ENCODE measurements around the gene PRSS50.

Gene PRSS50

DNA sequence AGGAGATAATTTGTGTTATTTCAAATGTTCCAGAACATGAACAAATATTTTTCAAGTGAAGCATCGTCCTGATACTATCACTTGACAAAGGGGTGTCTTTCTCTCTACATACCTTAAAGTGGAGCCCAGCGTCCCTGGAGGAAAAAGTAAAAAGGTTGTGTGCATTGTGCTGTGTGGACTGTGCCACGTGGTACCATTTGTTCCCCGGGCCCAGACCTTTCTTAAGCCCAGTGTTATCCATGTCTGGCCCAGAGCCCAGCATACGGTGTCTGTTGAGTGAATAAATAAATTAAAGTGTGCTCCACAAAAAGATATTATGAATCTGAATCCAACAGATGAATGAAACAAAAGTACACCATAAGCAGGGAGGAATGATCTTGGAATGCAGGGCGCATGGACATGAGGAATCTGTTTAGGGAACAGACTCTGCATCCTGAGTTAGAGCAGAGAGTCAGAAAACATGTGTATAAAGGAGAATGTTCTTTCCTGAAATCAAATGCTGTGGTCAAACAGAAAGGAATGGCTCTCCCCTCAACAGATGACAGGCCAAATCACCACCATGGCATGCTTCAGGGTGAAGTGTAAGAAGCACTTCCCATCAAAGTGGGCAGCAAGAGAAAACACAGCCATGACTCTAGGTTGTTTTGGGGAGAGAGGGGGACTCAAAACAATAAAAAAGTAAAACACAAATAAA lies 8.1 kb upstream of the PRSS50 start:
- DNase-seq (ENCODE audit: low read depth, low spot score) = no peak

DNA sequence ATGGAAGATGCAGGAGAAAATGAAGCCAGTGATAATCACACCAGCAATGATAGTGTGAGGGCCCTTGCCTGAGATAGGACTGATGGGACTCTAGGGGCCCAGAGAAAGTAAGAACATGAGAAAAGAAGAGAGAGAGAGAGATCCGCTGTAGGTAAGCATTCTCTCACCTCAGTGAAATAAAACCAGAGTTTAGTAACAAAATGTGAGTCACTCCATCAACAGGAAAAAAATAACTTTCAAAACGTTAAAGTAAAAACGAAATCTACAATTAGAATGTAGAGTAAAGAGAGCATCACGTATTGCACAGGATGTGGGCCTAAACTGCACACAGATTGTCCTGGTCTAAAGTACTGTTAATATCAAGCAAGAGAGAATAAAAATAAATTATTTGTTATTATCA lies 6.8 kb upstream of the PRSS50 start:
- no peak for DNase-seq (ENCODE audit: low read depth, low spot score)

DNA sequence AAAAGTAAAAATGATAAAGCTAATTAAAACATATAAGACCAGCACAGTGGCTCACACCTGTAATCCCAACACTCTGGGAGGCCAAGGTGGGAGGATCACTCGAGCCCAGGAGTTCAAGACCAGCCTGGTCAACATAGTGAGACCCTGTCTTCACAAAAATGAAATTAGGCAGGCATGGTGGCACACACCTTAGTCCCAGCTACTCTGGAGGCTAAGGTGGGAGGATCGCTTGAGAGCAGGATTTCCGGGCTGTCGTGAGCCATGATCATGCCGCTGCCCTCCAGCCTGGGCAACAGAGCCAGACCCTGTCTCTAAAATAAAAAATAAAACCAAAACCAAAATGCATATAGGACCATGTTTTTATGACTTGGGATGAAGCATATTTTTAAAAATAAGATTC lies 4.8 kb upstream of the PRSS50 start:
- DNase-seq (ENCODE audit: low read depth, low spot score) = no peak

DNA sequence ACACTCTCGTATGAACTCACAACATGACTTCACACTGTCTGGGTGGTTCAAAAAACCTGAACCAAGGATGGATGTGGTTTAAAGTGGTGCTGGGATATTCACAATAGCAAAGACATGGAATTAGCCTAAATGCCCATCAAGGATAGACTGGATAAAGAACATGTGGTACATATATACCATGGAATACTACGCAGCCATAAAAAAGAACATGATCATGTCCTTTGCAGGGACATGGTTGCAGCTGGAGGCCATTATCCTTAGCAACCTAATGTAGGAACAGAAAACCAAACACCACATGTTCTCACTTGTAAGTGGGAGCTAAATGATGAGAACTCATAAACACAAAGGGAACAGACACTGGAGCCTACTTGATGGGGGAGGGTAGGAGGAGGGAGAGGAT lies 3.3 kb upstream of the PRSS50 start:
- no peak for DNase-seq (ENCODE audit: low read depth, low spot score)

DNA sequence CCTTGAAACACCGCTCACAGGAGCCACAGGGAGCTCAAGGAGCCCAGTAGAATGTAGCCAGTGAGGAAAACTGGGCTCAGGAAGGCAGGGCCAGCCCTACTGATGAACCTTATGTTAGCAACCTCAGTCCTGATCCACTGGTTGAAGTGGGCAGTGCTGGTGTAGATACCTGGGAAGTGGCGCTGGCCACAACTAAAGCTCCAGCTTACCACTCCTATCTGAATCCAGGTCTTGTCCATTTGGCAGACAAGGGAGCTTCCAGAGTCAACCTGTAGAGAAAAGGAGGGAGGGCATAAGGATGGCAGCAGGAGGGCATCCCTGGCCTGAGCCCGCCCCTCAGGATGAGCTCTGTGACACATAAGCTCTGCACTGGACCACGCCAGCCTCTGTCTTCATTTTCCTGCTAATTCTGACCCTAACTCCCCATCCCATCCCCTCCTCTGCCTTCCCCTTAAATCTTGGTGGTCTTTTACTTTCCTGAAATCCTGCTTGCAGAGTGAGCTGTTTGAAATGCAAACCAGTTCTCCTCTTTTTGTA lies 2.1 kb upstream of the PRSS50 start:
- no peak for DNase-seq (ENCODE audit: low read depth, low spot score)

DNA sequence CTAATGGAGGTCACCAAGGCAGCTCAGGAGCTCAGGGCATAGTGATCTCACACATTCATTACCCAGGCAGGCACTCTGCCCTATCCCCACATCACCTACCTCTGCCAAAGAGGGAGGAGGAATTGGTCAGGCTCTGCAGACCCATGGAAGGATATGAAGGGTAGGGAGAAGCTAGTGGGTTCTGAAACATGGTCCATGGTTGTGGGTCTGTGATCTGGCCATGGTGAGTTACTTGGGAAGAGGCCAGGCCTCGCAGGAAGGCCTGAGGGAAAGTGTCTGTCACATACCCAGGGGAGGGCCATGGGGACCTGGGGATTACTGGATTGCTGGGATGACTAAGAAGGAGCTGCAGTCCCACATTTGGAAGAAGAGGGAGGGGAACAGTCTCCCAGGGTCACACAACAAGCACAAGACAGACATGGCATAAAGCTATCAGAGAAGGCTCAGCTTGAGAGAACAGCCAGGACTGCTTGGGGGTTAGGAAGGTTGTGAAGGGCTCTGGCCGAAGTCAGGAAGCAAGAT lies 1.4 kb upstream of the PRSS50 start:
- no peak for DNase-seq (ENCODE audit: low read depth, low spot score)

DNA sequence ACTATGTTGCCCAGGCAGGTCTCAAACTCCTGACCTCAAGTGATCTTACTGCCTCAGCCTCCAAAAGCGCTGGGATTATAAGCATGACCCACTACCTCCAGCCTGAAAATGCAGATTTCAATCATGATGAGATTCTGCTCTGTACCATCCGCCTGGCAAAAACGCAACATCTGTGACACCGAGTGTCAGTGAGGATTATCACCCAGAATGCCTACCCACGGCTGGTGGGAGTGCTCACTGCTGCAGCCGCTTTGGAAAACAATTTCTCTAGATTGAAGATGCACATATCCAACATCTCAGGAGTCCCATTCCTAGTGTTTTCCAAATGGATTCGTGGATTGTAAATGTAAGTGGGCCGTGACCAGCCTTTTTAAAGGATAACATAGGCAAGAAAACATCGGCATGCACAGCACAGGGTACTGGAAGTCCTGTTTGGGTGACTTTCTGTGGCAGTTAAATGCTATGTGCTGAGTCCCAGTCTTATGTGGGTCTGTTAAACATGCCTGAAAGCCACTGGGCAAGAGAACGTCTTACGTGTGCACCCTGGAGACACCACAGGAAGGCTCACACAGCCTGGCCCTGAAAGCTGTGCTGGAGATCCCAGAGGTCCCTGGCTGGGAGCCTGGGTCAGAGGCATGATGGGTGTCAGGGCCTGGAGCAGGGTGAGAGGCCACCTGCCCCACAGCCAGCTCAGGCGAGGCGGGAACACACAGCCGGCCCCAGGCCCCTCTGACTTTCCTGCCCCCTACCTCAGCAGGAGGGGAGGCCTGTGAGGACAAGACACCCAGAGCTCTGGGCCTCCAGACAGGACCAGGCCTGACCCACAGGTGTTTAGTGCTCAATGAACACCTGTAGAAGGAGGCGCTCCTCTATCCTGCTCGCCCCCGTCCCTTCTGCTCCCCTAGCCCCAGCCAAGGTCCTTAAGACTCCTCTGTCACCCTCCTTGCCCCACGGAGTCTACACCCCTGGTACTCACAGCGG lies 918 bp downstream of the PRSS50 start:
- no peak for DNase-seq (ENCODE audit: low read depth, low spot score)

DNA sequence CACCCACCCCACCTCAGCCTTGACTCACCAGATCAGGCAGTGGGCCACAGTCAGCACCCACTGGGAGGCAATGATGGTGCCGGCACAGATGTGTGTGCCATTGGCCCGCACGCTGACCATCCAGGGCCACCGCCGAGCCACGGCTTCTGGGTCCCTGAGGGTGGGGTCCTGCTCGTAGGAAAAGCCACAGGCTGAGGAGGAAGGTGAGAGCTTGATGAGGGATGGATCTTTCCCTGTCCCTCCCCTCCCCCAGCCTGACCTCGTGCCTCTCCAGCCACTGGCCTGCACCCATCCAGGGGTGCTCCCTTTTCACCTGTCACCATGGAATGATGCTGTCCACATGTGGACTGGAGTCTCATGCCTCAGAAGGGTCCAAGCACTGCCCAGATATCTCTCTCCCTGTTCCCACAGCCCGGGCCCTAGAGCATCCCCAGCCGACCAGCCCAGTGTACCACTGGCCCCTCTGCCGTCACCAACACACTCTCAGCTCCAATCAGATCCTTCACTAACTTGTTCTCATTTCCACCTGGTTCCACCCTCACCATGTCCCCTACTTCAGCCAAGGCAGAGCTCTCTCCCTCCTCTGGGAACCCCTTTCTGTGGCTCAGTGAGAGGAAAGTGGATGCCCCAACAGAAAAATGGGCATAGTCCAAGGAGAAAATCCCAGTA lies 2.0 kb downstream of the PRSS50 start:
- no peak for DNase-seq (ENCODE audit: low read depth, low spot score)

DNA sequence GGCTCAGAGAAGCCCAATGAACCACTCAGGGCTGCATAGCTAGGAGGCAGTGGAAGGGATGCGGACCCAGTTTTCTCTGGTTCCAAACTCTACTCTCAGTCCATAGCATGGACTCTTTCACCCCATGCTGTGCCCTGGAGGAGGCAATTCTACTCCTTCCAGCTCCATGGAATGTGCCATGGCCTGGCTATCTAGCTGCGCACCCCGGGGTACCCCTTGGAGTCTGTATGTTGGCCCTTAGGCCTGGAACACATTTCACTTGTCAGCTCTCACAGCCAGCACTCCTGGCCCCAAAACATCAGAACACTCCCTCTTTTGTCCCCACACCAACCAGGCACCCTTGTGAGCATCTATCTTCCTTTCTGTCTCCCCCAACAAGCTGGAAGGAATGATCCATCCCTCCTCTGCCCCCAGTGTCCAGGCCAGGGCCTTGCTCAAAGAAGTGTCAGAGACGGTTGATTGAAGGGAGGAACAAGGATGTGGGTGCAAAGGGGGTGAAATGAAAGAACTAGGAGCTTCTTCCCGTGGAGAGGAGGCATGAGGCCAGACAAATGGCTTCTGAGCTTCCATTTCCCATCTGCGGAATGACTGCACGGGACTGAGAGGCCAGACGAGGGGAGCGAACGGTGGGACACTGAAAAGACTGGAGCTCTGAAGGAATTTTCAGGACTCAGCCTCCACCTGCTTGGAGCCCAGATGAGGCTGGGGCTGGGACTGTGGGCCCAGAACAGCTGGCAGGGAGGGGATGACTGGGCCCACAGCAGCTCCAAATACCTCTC lies 2.8 kb downstream of the PRSS50 start:
- DNase-seq (ENCODE audit: low read depth, low spot score) = no peak

DNA sequence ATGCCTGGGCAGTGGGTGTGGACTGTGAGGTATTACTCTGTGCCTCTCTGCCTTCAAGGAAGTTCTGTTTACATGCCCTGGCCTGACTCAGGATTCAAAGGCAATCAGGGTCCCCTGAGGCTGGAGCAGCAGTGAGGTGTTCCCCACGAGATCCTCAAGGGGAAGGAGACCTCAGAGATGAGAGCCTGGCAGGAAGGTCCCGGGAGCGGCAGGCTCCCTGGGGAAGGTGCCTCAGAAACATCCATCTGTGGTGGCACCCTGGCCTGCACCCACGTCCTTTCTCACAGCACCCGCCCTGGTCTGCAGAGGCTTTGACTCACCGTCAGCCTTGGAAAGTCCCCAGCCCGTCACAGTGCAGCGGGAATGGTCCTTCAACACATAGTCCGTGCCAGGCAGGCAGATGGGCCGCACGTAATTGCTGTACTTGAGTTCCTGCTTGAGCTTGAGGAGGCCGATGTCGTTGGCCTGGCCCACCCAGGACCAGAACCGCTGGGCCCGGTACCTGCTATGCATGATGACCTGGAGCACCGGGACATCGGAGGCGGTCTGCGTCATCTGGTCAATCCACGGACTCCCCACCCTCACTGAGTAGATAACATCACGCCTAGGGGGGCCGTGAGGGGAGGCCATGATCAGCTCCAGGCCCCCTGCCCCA lies 3.6 kb downstream of the PRSS50 start:
- no peak for DNase-seq (ENCODE audit: low read depth, low spot score)

DNA sequence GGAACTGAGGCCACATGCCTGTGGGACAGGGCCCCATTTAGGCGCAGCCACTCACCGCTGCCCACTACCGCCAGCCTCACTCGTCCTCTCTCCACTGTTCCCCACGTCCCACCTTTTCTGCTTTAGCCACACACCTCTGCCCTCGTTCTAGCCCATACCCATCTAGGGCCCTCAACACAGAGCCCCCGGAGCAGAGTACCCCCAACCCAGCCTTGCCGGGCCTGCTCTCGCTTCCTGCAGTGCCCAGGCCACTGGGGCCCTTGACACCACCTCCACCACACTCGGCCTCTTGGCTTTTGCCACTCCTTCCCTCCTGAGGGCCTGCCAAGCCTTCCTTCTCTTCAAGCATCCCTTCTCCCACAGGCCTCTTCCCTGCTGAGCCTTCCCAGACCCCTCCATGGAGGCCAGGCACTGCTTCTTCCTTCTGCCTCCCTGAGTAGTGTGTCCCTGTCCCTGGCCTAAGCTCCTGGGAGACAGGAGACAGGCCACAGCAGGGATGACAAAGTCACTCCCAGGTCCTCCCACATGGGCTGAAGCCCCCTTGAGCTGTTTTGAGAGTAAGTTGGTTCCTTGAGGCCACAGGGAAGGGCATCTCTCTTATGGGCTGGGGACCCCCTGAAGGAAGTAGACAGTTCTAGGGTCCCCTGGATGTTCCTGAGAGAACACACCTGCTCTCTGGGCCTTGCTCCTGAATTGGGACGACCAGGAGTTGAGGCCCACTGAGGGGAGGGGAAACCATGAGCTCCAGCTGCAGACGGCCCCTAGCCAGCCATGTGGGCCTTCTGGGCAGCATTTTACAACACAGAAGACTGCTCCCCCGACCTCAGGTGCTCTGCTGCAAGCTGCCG lies 4.4 kb downstream of the PRSS50 start:
- DNase-seq (ENCODE audit: low read depth, low spot score) = no peak

DNA sequence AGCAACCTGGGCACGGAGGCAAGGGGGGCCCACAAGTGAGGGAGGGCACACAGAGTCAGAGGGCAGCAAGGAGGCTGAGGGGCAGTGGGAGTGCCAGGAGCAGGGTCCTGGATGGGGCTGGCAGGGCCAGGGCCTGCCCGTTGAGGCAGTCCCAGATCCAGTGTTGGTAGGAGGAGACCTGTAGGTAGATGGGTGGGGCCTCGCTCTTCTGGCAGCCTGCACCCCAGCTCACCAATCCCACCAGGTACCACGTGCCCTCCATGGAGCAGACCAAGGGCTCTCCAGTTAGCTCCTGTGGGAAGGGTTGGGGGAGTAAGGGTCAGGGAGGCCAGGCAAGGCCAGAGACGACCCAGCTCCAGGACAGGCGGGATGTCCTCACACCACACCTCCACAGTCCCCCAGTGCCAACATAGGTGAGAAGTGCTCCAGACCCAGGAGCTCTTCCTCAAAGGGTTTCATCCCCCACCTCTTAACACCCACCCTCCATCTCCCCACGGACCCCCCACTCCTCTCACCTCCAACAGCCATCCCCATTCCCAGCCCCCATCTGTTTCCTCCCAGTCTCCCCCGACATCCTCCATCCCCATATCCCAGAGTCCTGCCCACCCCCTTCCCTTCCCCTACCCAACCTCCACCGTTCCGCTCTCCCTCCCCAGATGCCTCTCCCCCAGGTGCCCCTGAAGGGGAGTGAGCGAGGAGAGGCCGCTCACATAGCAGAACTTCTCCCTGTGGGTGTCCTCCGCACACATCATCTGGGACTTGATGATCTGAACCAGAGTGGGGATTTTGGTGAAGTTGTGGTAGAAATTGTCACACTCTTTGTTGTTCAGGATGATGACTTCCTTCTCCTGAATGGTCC lies 5.2 kb downstream of the PRSS50 start:
- no peak for DNase-seq (ENCODE audit: low read depth, low spot score)

DNA sequence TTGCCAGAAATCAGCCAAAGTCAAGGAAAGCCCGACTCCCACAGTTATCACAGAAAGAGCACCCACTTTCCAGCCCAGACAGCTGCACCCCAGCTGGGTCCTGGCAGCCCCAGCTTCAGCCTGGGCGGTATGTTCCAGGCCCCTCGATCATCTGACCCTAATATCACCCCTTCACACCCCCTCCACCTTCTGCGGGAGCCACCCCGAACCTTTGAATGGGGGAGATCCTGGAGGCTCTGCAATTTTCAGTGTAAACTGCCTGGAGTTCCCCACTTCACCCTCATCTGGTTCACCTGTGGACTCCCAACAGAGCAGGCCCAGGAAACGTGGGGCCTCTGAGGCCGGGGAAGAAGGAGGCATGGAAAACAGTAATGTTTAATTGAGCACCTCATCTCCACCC lies 5.9 kb downstream of the PRSS50 start:
- DNase-seq (ENCODE audit: low read depth, low spot score) = no peak

DNA sequence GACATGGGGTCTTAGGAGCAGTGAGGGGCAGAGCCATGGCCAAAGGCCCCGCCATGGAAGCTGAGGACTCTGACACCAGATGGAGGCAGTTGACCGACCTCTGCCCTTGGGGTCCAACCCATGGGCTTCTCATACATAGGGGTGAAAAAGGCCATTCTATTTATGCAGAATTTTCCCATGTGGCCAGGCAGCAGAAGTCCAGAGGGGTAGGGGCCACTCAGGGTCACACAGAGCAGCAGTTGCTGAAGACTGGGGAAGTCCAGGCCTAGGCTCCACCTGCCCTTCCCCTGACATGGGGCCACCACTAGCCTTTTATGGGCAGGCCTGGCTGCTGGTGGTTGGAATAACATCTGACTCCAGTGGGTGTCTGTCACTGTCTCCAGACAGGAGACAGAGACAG lies 6.4 kb downstream of the PRSS50 start:
- DNase-seq (ENCODE audit: low read depth, low spot score) = no peak

DNA sequence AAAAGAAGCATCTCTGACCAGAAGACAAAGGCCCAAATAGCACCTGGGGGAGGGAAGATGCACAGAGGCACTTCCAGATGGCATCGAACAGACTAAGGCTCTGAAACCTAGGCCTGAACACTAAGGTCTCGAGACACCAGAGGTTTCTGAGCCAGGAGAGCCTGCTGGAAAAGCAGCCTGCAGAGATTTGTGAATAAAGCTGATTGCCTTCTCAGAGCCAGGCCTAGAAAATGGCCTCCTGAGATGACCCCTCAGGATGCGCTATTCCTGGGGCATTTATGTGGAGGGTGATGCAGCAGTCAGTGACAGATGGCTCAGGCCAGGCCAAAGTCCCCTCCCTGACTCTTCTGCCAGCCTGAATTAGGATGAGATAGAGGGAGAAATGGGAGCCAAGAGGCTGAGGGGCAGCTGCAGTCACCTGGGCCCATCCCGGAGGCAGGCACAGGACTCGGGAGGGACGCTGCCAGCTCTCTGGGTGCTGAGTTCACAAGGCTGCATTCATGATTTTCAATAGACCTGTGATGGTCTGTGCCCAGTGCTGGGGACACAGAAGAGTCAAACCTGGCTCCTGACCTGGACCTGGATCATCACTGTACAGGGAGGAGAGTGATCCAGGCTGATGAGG lies 6.9 kb downstream of the PRSS50 start:
- no peak for DNase-seq (ENCODE audit: low read depth, low spot score)

DNA sequence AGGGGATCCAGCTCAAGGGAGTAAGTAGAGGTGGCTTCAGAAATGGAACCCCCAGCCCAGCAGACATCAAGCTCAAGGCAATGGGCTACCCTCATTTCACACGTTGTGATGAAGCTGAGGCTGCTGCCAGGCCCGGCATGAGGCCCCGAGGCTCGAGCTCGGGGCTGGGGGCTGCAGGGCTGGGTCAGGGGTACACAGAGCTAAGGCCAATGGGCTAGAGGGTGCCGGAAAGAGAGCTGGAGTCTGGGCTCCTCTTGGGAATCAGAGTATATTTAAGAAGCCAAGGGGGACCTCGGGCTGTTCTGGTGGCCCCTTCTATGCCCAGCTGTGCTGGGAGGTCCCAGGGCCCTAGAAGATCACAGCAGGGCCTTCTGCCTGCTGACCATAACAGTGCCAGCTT lies 7.4 kb downstream of the PRSS50 start:
- no peak for DNase-seq (ENCODE audit: low read depth, low spot score)

DNA sequence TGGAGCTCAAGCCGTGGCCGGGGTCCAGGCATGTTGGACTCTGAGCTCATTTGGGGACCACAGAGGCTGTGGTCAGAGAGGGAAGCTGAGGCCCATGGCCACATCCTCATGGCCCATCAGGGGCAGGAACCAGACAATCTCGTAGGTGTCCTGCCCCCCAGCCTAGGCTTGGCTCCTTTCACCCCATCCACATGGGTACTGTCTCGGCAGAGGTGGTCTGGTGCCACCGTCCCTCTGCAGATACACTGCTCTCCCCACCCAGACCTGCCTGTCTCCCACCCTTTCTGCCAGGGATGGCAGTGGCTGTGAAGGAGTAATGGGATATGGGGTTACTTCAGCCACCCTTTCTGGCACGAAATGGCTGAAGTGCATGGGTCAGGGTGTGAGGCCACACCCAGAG lies 7.9 kb downstream of the PRSS50 start:
- DNase-seq (ENCODE audit: low read depth, low spot score) = no peak

DNA sequence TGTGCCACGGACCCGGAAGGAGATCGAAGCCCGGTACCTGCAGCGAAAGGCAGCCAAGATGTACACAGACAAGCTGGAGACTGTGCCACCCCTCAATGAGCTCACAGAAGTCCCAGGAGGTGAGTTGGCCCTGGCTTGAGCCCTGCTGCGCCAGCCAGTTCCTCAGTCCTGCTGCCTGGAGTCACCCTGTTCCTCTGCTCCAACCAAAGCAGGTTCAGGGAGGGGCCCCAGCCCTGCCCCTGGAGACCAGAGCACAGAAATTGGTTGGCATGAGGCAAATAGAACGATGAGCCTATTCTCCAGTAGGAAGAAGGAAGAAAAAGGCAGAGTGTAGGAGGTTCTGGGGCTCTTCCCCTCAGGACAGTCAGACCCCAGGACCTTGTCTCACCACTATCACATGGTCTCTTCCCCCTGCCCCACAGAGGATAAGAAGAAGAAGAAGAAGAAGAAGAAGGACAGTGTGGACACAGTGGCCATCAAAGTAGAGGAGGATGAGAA lies 8.5 kb downstream of the PRSS50 start:
- DNase-seq (ENCODE audit: low read depth, low spot score) = no peak

Data from iPS DF 19.7 (cell line).